LHCN-M2 (cell line): ENCODE measurements around the gene RCC1. TPM values are rescaled to one million over a fixed set of nuclear protein-coding genes. Genes with fewer than 3 reads are reported as not detected.

Experiments used
- total RNA-seq: library from RNA; depleted of rRNA; stranded (reverse); fragments of >200 nt; gene quantifications from 2 replicates; pipeline ENCODE4 v1.2.3, GENCODE V29; 2014; rRNA removed

RCC1 gene
- total RNA-seq, 1 experiment from 2014 or later, result 53.1 TPM

Other genes with a start within 250 kb of the RCC1 start
- 17.4 and 18.9 TPM in 2 replicates for gene SESN2, start 246.5 kb upstream of the RCC1 start, total RNA-seq
- gene MED18, start 177.0 kb upstream of the RCC1 start, total RNA-seq, result 18.4 and 19.2 TPM in 2 replicates
- gene PHACTR4, start 136.3 kb upstream of the RCC1 start, total RNA-seq, result 12.6 and 19.7 TPM in 2 replicates
- 17.8 and 22.6 TPM in 2 replicates for gene TRNAU1AP, start 47.0 kb downstream of the RCC1 start, total RNA-seq
- 1.6 and 3.0 TPM in 2 replicates for gene RAB42, start 86.2 kb downstream of the RCC1 start, total RNA-seq
- gene TAF12, start 137.0 kb downstream of the RCC1 start, total RNA-seq, result 32.5 and 43.7 TPM in 2 replicates
- gene RNU11, start 142.6 kb downstream of the RCC1 start, total RNA-seq, result not detected in 2 replicates
- gene GMEB1, start 162.7 kb downstream of the RCC1 start, total RNA-seq, result 8.5 and 8.7 TPM in 2 replicates
- gene YTHDF2, start 230.9 kb downstream of the RCC1 start, total RNA-seq, result 53.5 and 66.7 TPM in 2 replicates